ENCODE data around the gene TNRC6C. TPM values are rescaled to one million over a fixed set of nuclear protein-coding genes. Genes with fewer than 3 reads are reported as not detected.

The TNRC6C gene
- total and polyA plus RNA-seq, 9 of the 15 experiments (the other 6 are each of a cell fraction or from before 2014, with no cell fraction given) = 0.20 to 4.9 (median 2.3) TPM

GRCh38 chr17:78128551-78129350 is 170.2 kb downstream of the TNRC6C start, which contains the start of gene TMC6 (continued):
- TF ChIP-seq RNF219 (CRISPR knock-in tag; IDR thresholded peaks at IDR 0.05) = no peak
- no peak for TF ChIP-seq WHSC1 (IDR thresholded peaks at IDR 0.05; ENCODE audit: low read length)
- no peak for TF ChIP-seq CBX2 (IDR thresholded peaks at IDR 0.05; ENCODE audit: insufficient read depth, low read length, poor library complexity, severe bottlenecking)
- no peak for TF ChIP-seq RFX1 (IDR thresholded peaks at IDR 0.05)
- TF ChIP-seq ATF2 (CRISPR knock-in tag; IDR thresholded peaks at IDR 0.05) = no peak
- peak; percentile 59; the same call in 1 of the 2 replicates for TF ChIP-seq ELF4 (CRISPR knock-in tag; IDR thresholded peaks at IDR 0.05)
- no peak for TF ChIP-seq ETS2 (tag; IDR thresholded peaks at IDR 0.05; ENCODE audit: borderline replicate concordance, poor library complexity, severe bottlenecking)
- TF ChIP-seq HOXB6 (CRISPR knock-in tag; IDR thresholded peaks at IDR 0.05; ENCODE audit: borderline replicate concordance) = no peak
- TF ChIP-seq GATAD2A (IDR thresholded peaks at IDR 0.05) = 0 out of 2 replicates have a peak, but pooled peaks have one; percentile 26
- TF ChIP-seq TFAP4 (CRISPR knock-in tag; IDR thresholded peaks at IDR 0.05; ENCODE audit: borderline replicate concordance) = peak; percentile 70
- no peak; the same call in 1 of the 2 replicates for TF ChIP-seq RB1 (IDR thresholded peaks at IDR 0.05; ENCODE audit: low read depth)
- TF ChIP-seq CREB3 (tag; conservative IDR thresholded peaks at IDR 0.05; ENCODE audit: low read depth) = no peak
- no peak for TF ChIP-seq ZNF184 (CRISPR knock-in tag; IDR thresholded peaks at IDR 0.05)
- TF ChIP-seq ZBTB12 (CRISPR knock-in tag; IDR thresholded peaks at IDR 0.05) = no peak
- TF ChIP-seq FOS (IDR thresholded peaks at IDR 0.05; ENCODE audit: extremely low read depth, insufficient read length) = no peak
- no peak for TF ChIP-seq KAT8 (IDR thresholded peaks at IDR 0.05; ENCODE audit: low read depth)
- no peak for TF ChIP-seq ZNF253 (CRISPR knock-in tag; conservative IDR thresholded peaks at IDR 0.05)
- TF ChIP-seq ZFP91 (CRISPR knock-in tag; IDR thresholded peaks at IDR 0.05) = no peak
